NB4 (cell line): ENCODE measurements around the gene CHST4.

Experiments used
- MYC ChIP-seq: IDR thresholded peaks from 2 replicates; pipeline ENCODE4 v1.6.1; 2011; ENCODE audit warnings: low read depth, low read length
- POLR2A ChIP-seq: IDR thresholded peaks from 2 replicates; pipeline ENCODE4 v1.6.1; 2011; ENCODE audit warnings: mild to moderate bottlenecking; ENCODE audit not compliant: insufficient read length; ENCODE audit errors: extremely low read depth
- TF ChIP-seq, protein P1 (sequence below): IDR thresholded peaks from one replicate; pipeline ENCODE4 v1.5.1; 2012; ENCODE audit warnings: low read depth, low read length
- TF ChIP-seq, protein P2 (sequence below): IDR thresholded peaks from 2 replicates; pipeline ENCODE4 v1.6.1; 2011; ENCODE audit warnings: low read depth, low read length

DNA sequence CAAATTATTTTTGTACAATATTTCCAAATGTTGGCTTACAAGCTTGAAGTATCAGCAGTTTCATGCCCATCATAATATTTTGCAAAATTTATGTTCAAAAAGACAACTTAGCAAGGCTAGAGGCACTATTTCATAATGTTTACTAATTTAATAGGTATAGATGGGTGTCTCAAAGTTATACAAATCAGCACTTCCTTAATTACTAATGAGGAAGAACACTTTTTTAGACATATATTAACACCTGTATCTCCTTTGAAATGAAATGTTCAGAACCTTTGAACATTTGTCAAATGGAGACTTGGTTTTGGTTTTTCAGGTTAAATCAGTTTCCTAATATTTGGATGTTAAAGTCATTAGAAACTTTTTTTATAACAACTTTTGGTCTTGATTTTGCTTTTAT lies 48.5 kb downstream of the CHST4 start:
- TF ChIP-seq, protein P1, sequence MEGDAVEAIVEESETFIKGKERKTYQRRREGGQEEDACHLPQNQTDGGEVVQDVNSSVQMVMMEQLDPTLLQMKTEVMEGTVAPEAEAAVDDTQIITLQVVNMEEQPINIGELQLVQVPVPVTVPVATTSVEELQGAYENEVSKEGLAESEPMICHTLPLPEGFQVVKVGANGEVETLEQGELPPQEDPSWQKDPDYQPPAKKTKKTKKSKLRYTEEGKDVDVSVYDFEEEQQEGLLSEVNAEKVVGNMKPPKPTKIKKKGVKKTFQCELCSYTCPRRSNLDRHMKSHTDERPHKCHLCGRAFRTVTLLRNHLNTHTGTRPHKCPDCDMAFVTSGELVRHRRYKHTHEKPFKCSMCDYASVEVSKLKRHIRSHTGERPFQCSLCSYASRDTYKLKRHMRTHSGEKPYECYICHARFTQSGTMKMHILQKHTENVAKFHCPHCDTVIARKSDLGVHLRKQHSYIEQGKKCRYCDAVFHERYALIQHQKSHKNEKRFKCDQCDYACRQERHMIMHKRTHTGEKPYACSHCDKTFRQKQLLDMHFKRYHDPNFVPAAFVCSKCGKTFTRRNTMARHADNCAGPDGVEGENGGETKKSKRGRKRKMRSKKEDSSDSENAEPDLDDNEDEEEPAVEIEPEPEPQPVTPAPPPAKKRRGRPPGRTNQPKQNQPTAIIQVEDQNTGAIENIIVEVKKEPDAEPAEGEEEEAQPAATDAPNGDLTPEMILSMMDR, result no peak
- TF ChIP-seq POLR2A (no peak), MYC (no peak)
- TF ChIP-seq, protein P2, sequence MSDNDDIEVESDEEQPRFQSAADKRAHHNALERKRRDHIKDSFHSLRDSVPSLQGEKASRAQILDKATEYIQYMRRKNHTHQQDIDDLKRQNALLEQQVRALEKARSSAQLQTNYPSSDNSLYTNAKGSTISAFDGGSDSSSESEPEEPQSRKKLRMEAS, result no peak
